ENCODE data around the gene BTN2A1. TPM values are rescaled to one million over a fixed set of nuclear protein-coding genes. Genes with fewer than 3 reads are reported as not detected.

The BTN2A1 gene
- total and polyA plus RNA-seq, 9 of the 15 experiments (the other 6 are each of a cell fraction or from before 2014, with no cell fraction given): 6.7 to 22.1 (median 16.4) TPM

DNA sequence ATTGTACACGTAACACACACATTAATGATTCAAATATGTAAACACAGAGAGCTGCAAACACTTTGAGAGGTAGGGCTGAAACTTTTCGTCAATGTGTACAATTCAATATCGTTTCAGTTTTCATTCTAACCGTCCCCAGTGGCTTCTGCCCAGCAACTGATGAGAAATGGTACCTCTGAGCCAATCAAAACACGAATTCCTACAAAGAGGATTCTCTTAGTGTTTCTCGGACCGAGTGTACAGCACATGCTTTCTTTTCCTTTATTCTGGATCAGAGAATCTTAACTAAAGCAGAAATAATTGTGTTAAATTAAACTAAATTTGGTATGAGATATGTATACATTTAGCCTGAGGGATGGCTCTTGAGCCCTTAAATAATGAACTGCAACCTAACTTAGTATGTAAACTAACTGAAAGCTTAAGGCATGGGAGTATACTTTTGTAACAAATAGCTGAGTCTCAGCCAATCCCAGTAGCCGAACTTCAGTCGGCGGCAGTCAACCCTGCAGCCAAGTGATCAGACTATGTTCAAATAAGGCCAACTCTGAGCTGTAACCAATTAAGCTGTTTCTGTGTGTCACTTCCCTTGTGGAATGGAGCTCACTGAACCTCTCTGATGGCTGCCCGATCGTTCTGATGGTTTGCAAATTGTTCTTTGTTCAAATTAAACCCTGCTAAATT lies 16.1 kb downstream of the BTN2A1 start (continued):
- TF ChIP-seq RBM34 (IDR thresholded peaks at IDR 0.05; ENCODE audit: borderline replicate concordance, insufficient read depth, low read length) (no peak), ZFP30 (CRISPR knock-in tag; IDR thresholded peaks at IDR 0.05; ENCODE audit: borderline replicate concordance) (no peak), RFX5 (IDR thresholded peaks at IDR 0.05; ENCODE audit: low read depth, low read length) (peak; percentile 98), NCOA2 (IDR thresholded peaks at IDR 0.05; ENCODE audit: partially characterized antibody in 2 of 2) (peak in 1 of 2 experiments; percentile 1), FOS (IDR thresholded peaks at IDR 0.05; ENCODE audit: extremely low read depth, insufficient read length) (peak; percentile 54), MEIS2 (IDR thresholded peaks at IDR 0.05; ENCODE audit: partially characterized antibody) (peak; percentile 24), ZNF263 (CRISPR knock-in tag; IDR thresholded peaks at IDR 0.05; ENCODE audit: borderline replicate concordance) (no peak), EWSR1 (IDR thresholded peaks at IDR 0.05; ENCODE audit: borderline replicate concordance, low read depth, partially characterized antibody) (no peak), ZNF407 (IDR thresholded peaks at IDR 0.05; ENCODE audit: low read depth) (no peak), KLF6 (CRISPR knock-in tag; IDR thresholded peaks at IDR 0.05; ENCODE audit: borderline replicate concordance) (no peak), PCBP1 (IDR thresholded peaks at IDR 0.05; ENCODE audit: low read depth, low read length, poor library complexity, severe bottlenecking) (no peak), ZNF561 (CRISPR knock-in tag; conservative IDR thresholded peaks at IDR 0.05) (no peak), DIDO1 (tag; IDR thresholded peaks at IDR 0.05; ENCODE audit: low read depth) (no peak), ZNF280B (CRISPR knock-in tag; IDR thresholded peaks at IDR 0.05) (no peak), MIER1 (IDR thresholded peaks at IDR 0.05; ENCODE audit: low read depth) (no peak), HLTF (IDR thresholded peaks at IDR 0.05) (no peak), PML (IDR thresholded peaks at IDR 0.05; ENCODE audit: low read length) (peak; percentile 47; the same call in 1 of the 2 replicates), CHD2 (IDR thresholded peaks at IDR 0.05; ENCODE audit: low read depth, low read length) (no peak)
